ENCODE results near the gene RPS6KC1.

- TF ChIP-seq EZH2 (IDR thresholded peaks at IDR 0.05; ENCODE audit: insufficient read depth, low read length), result no peak
- no peak for TF ChIP-seq CTCF (IDR thresholded peaks at IDR 0.05; ENCODE audit: insufficient read depth, low read depth, low read length)
Measured at GRCh38 chr1:213171711-213172110, 120.7 kb downstream of the RPS6KC1 start.

Data from astrocyte (in vitro differentiated cells and primary cell).